SU-DHL-6 (cell line): Measurements from ENCODE around the gene IRX2.

ENCODE experiments used
- EZH2phosphoT487 ChIP-seq: fragments of 200-600 bp; sonication (generic), shearing (Covaris generic); conservative IDR thresholded peaks from 2 replicates; pipeline ENCODE4 v1.6.1; 2018; ENCODE audit warnings: mild to moderate bottlenecking, antibody characterized with exemption, low read length, moderate library complexity, mixed read lengths
- TF ChIP-seq, protein P1 (sequence below): fragments of 200-600 bp; sonication (generic); IDR thresholded peaks from one replicate; pipeline ENCODE4 v1.5.1; 2017; ENCODE audit warnings: antibody characterized with exemption, mild to moderate bottlenecking, low read length, moderate library complexity; ENCODE audit not compliant: insufficient read depth, poor library complexity, severe bottlenecking

DNA sequence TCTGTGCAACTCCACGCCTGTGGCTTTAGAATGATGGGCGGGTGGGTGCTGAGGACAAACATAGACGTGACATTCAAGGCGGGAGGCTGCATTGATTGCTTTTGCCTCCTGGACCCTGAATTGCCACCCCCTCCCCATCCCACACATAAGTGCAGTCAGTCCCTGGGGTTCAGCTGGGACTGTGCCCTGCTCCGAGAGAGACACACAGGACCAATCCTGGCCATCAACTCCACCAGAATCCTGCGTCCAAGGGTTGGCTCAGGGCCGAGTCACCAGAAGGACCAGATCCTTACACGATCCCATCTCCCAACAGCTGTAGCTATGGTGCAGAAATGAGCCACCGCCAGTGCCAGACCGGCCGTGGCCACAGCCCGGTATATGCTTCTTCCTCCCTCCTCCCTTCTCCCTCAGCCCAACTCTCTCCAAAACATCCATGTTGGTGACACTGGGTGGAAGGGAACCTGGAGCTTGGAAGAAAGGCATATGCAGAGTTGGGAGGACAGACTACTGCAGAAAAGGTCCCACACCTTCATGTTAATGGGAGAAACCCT, 27.4 kb downstream of the IRX2 start:
- TF ChIP-seq, protein P1, sequence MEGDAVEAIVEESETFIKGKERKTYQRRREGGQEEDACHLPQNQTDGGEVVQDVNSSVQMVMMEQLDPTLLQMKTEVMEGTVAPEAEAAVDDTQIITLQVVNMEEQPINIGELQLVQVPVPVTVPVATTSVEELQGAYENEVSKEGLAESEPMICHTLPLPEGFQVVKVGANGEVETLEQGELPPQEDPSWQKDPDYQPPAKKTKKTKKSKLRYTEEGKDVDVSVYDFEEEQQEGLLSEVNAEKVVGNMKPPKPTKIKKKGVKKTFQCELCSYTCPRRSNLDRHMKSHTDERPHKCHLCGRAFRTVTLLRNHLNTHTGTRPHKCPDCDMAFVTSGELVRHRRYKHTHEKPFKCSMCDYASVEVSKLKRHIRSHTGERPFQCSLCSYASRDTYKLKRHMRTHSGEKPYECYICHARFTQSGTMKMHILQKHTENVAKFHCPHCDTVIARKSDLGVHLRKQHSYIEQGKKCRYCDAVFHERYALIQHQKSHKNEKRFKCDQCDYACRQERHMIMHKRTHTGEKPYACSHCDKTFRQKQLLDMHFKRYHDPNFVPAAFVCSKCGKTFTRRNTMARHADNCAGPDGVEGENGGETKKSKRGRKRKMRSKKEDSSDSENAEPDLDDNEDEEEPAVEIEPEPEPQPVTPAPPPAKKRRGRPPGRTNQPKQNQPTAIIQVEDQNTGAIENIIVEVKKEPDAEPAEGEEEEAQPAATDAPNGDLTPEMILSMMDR: no peak
- TF ChIP-seq EZH2phosphoT487: no peak
